Ovary (tissue), 3 donors: ENCODE measurements around the gene FXYD1.

Source experiments
- CTCF ChIP-seq, 3 donors: fragments of 450-650 bp in 2 of 3; fragments of 200-600 bp in 1 of 3; IDR thresholded peaks; one replicate each; pipeline versions ENCODE4 v1.5.1 to v1.8.0; 2016 to 2022; ENCODE audit warnings: antibody characterized with exemption in 3 of 3, mild to moderate bottlenecking in 1 of 3
- POLR2A ChIP-seq: fragments of 450-650 bp; IDR thresholded peaks from one replicate; pipeline ENCODE4 v1.6.1; 2017; ENCODE audit warnings: antibody characterized with exemption, mild to moderate bottlenecking, moderate library complexity
- donor health status: DM: no; HTN: no; CAD: no.

- TF ChIP-seq CTCF (IDR thresholded peaks at IDR 0.05) (no peak), POLR2A (no peak)
Observed at GRCh38 chr19:35177377-35178274, 39.0 kb downstream of the FXYD1 start.
